Measurements from ENCODE around the gene FCN1.
"Not testable (repeated sequence)": the region's sequence is repeated elsewhere in the genome, so short reads cannot be mapped to it uniquely, and the experiment has no call there.

The FCN1 gene

DNA sequence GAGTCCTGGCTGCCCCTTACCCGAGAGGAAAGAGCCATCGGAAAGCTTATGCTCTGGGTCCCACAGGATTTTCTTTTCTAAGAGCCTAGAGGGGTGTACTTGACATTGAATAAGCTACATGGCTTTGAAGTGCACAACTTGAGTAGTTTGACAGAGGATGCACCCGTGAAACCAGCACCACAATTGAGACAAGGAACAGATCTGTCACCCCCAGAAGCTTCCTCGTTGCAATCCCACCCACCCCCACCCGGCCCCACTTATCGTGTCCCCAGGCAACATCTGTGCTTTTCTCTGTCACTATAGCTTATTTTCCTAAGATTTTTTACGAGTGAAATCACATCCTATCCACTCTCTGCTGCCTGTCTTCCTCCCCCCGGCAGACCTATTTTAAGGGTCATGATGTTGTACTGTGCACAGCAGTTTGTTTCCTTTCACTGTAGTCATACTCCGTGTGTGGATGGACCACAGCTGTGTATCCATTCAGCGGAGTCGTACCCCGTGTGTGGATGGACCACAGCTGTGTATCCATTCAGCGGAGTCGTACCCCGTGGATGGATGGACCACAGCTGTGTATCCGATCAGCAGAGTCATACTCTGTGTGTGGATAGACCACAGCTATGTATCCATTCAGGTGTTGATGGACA lies 45.9 kb downstream of the FCN1 start:
- DNase-seq (ENCODE audit: low read depth) = no peak

DNA sequence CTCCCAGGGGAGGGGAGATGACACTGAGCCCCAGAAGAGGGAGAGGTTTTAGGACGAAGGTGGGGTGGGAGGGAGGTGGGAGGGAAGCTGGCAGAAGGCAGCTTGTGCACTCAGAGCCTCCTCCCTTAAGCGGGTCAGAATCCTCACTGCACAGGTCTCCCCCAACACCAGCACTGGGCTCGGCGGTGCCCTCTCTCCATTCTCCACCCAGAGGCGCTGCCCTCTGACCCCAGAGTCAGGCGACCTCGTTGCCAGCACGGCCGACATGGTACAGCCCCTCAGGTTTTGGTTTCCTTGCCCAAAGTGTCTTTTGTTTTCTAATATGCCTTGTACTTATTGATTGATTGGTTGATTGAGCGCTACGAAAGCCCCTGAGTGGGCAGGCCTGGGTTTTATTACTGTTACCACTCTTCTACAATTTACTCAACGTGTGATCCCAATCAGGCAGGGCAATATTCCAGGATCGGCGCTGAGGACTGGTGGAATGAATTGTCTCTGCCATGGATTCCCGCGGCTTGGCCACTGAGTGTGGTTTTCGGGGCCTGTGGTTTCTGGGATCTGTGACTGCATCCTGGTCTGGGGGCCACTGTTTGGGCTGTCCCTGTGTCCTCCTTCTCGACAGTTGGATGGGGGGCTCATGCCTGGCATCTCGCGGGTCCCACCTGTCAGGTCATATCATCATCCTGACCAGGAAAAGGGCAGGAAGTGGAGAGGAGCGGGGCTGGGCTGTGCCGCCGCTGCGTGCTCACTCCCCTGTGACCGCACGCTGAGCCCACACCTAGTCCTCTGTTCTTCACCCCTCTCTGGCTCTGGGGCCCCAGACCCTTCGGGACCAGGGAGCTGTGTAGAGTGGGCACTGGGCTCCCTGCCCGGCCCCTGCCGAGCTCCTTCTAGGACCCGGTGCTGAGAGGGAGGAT lies 46.7 kb downstream of the FCN1 start:
- DNase-seq (ENCODE audit: low read depth) = no peak

DNA sequence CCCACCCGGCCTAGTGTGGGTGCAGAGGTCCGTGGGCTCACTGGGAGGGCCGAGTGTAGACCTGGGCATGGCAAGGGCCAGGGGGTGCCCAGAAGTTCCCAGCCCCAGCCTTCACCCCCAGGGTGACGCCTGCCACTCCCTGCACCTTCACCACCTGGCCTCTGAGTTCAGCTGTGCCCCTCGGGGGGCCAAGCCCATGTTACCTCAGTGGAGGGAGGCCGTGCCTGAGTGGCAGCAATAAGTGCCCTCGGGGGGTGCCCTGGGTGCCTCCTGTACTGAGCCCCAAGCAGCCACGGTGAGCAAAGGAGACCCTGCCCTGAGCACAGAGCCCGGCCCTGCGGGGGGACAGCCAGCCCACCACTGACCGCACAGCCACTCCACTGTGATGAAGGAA lies 47.4 kb downstream of the FCN1 start:
- DNase-seq (ENCODE audit: low read depth) = no peak

DNA sequence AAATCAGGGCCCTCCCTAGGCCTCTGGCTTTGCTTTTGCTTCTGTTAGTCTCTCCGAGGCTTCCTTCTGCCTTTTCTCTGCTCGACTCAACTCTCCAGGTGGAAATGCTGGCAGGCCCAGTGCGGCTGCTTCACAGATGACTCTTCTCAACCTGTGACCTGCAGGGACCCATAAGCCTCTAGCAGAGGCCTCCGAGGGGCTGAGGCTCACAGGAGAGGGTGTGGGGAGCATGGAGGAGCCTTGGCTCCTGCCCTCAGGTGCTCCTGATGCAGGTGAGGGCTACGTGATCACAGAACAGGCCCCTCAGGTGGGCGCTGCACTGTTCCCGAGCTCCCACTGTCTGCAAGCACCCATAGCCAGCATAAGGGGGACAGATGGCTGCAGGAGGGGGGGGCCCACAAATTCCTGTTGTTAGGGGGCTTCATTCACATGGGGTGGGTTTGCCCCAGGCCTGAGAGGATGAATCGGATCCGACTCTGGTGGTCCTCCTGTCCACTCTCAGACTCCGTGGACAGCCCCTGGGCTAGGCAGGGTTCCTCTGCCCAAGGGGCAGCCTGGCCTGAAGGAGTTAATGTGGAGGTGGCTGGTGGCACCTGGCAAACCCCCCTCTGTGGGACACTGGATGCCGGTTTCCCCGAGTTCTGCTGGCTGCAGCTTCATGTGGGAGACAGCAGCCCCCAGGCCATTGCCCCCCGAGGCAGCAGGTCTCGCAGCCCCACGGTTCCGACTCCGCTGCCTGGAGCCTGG lies 48.0 kb downstream of the FCN1 start:
- DNase-seq (ENCODE audit: low read depth) = no peak

- no peak for DNase-seq (ENCODE audit: low read depth)
Measured at GRCh38 chr9:134868751-134869553, 48.8 kb downstream of the FCN1 start.

- DNase-seq (ENCODE audit: low read depth) = no peak
Measured at GRCh38 chr9:134867917-134868750, 49.6 kb downstream of the FCN1 start.

- no peak for DNase-seq (ENCODE audit: low read depth)
Measured at GRCh38 chr9:134864821-134865190, 52.9 kb downstream of the FCN1 start.

DNA sequence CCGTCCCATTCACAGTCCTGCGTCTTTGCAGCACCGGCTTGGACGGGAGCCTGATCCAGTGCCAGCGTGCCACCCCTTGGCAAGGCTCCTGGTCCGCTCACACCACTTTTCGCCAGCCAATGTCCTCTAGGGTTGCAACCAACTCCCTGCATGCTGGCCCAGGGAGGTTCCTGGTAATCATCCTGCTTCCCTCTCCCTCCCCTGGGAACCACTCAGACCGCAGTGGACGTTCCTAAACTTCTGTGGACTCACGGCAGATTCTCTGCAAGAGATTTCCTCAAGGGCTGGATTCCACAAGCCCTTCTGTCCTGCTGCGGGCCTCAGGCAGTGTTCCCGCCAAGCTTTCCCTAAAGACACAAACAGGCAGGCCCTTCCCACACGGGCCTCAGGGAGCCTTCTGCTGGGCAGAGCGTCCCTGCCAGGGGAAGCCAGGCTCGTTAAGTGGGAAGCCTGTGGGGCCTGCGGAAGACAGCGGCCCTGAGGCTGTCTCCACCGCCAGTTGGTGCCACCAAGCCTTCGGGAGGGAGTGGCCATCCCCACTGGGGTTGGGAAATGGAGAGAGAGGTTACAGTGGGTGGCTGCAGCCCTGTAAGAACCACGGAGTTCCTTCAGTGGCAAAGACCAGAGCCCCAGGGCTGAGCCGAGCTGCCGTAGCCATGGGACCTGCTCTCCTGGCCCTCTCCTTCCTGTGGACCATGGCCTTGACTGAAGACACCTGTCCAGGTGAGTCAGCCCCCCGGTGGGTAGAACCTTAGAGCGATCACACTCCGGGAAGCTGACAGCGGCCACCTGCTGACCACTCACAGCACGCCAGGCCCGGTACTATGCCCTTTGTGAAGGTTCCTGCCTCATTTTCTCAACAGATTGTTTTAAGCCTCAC lies 53.5 kb downstream of the FCN1 start:
- DNase-seq (ENCODE audit: low read depth) = no peak

- DNase-seq (ENCODE audit: low read depth) = no peak
Measured at GRCh38 chr9:134863306-134863902, 54.3 kb downstream of the FCN1 start.

- DNase-seq (ENCODE audit: low read depth) = no peak
Measured at GRCh38 chr9:134861595-134862334, 55.9 kb downstream of the FCN1 start.

GRCh38 chr9:134860510-134860909 lies 57.2 kb downstream of the FCN1 start:
- DNase-seq (ENCODE audit: low read depth) = no peak

DNA sequence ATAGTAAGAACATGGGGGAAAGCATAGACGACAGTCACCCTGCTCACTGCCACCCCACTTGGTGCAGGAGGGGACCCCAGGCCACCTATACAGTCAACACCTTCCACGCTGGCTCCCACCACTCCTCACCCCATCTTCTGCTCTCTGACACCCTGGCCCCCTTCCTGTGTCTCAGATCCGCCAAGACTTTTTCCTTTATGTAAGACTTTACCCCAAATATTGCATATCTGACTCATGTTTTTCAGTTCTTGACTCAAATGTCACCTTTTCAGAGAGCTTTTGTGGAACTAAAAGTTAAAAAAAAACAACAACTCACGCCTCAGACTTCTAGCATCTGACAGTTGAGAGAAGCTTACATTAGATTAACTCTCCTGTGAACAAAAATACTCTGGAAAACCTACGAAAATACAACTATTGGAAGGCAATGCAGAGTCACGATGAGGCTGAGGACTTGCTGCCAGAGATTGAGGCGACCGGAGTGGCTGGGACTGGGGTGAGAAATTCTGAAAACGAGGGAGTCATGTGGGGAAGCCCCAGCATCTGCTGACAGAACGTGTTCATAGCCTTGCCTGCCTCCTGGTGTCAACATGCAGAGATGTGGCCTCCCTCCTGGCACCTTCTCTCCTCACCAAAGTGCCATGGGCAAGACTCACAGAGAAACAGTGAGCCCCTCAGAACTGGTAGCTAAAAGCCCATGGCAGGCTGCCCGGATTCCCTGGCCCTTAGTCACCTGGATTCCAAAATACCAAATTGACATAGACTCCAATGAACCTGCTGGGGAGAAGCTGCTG lies 59.5 kb downstream of the FCN1 start:
- no peak for DNase-seq (ENCODE audit: low read depth)

- DNase-seq (ENCODE audit: low read depth) = not testable (repeated sequence)
Measured at GRCh38 chr9:134857451-134857850, 60.3 kb downstream of the FCN1 start.

DNA sequence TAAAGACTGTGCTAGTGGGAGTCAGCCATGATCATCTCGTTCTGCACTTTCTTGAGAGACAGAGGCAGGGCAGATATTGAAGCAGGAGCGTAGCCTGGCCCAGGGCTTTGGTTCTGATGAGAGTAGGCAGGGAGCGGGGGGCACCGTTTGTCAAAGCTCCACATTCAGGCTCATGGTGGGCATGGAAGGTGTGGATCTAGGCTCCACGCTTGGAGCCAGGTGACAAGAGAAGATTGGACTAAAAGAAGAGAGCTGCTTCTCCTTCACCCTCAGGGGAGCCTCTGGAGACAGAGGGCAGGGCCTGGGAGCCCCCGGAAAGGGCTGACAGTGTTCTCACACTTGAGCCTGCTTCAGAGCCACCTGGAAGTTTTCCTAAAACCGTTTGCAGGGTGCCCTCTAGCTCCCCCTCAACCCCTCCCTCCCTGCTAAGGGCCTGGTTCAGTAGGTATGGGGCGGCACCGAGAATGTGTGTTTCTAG lies 61.8 kb downstream of the FCN1 start:
- no peak for DNase-seq (ENCODE audit: low read depth)
